H9 (cell line): ENCODE data around the gene POFUT2. TPM values are rescaled to one million over a fixed set of nuclear protein-coding genes. Genes with fewer than 3 reads are reported as not detected.

ENCODE experiments used
- DNase-seq: peaks from one replicate; pipeline ENCODE4 v3.0.0-alpha.2; 2017
- H2AFZ ChIP-seq: one replicate; pipeline ENCODE4 v1.6.1; 2013; ENCODE audit warnings: mild to moderate bottlenecking, low read length, control low read depth, moderate library complexity
- H2AK5ac ChIP-seq: 2 replicates; pipeline ENCODE4 v1.6.1; 2013; ENCODE audit warnings: low read length, control low read depth, mixed read lengths; ENCODE audit not compliant: insufficient read length
- H2BK120ac ChIP-seq: one replicate; pipeline ENCODE4 v1.6.1; 2013; ENCODE audit warnings: low read depth, mild to moderate bottlenecking, low read length, control low read depth, inconsistent platforms; ENCODE audit not compliant: poor library complexity, severe bottlenecking
- H2BK12ac ChIP-seq: 2 replicates; pipeline ENCODE4 v1.6.1; 2013; ENCODE audit warnings: low read length, control low read depth, mixed read lengths, low read depth; ENCODE audit not compliant: insufficient read length
- H2BK15ac ChIP-seq: 2 replicates; pipeline ENCODE4 v1.6.1; 2013; ENCODE audit warnings: low read depth, low read length, control low read depth
- H2BK20ac ChIP-seq: one replicate; pipeline ENCODE4 v1.6.1; 2013; ENCODE audit warnings: low read depth, mild to moderate bottlenecking, low read length, control low read depth, inconsistent platforms; ENCODE audit not compliant: poor library complexity, severe bottlenecking
- H2BK5ac ChIP-seq: 2 replicates; pipeline ENCODE4 v1.6.1; 2013; ENCODE audit warnings: low read length, control low read depth, mixed read lengths; ENCODE audit not compliant: insufficient read length
- H3K14ac ChIP-seq: 2 replicates; pipeline ENCODE4 v1.6.1; 2013; ENCODE audit warnings: low read length, control low read depth; ENCODE audit not compliant: insufficient read depth
- H3K18ac ChIP-seq: 2 replicates; pipeline ENCODE4 v1.6.1; 2013; ENCODE audit warnings: low read depth, mild to moderate bottlenecking, mixed read lengths, low read length, control low read depth; ENCODE audit not compliant: insufficient read length
- H3K23ac ChIP-seq: 2 replicates; pipeline ENCODE4 v1.6.1; 2013; ENCODE audit warnings: low read length, control low read depth, mixed read lengths, low read depth; ENCODE audit not compliant: insufficient read length
- H3K23me2 ChIP-seq: 2 replicates; pipeline ENCODE4 v1.6.1; 2013; ENCODE audit warnings: low read depth, mild to moderate bottlenecking, mixed read lengths, low read length, control low read depth; ENCODE audit not compliant: insufficient read length, poor library complexity, severe bottlenecking
- H3K27ac ChIP-seq: 2 replicates; pipeline ENCODE4 v1.5.1; 2013; ENCODE audit warnings: low read length, control low read depth, mixed read lengths, low read depth; ENCODE audit not compliant: insufficient read length
- H3K27me3 ChIP-seq: 2 replicates; pipeline ENCODE4 v1.6.1; 2013; ENCODE audit warnings: low read length, control low read depth, inconsistent platforms; ENCODE audit not compliant: insufficient read depth
- H3K4ac ChIP-seq: 2 replicates; pipeline ENCODE4 v1.6.1; 2013; ENCODE audit warnings: low read depth, mild to moderate bottlenecking, control low read depth, inconsistent platforms, low read length, moderate library complexity
- H3K4me1 ChIP-seq: 2 replicates; pipeline ENCODE4 v1.6.1; 2013; ENCODE audit warnings: low read length, control low read depth, inconsistent platforms; ENCODE audit not compliant: insufficient read depth
- H3K4me2 ChIP-seq: 2 replicates; pipeline ENCODE4 v1.6.1; 2013; ENCODE audit warnings: low read length, control low read depth, mixed read lengths; ENCODE audit not compliant: insufficient read length, insufficient read depth
- H3K56ac ChIP-seq: 2 replicates; pipeline ENCODE4 v1.6.1; 2013; ENCODE audit warnings: low read depth, mild to moderate bottlenecking, mixed read lengths, low read length, control low read depth; ENCODE audit not compliant: insufficient read length
- H3K79me1 ChIP-seq: 2 replicates; pipeline ENCODE4 v1.6.1; 2013; ENCODE audit warnings: low read depth, mild to moderate bottlenecking, moderate library complexity, low read length, control low read depth, inconsistent platforms; ENCODE audit not compliant: insufficient read depth, poor library complexity, severe bottlenecking
- H3K79me2 ChIP-seq: 2 replicates; pipeline ENCODE4 v1.6.1; 2013; ENCODE audit warnings: low read length, control low read depth, inconsistent platforms; ENCODE audit not compliant: insufficient read depth
- H3K9ac ChIP-seq: 2 replicates; pipeline ENCODE4 v1.6.1; 2013; ENCODE audit warnings: low read length, control low read depth, mixed read lengths; ENCODE audit not compliant: insufficient read length; ENCODE audit errors: extremely low read depth
- H3K9me3 ChIP-seq: one replicate; pipeline ENCODE4 v1.6.1; 2013; ENCODE audit warnings: low read depth, low read length, inconsistent platforms; ENCODE audit not compliant: control insufficient read depth
- H3T11ph ChIP-seq: one replicate; pipeline ENCODE4 v1.6.1; 2013; ENCODE audit warnings: mild to moderate bottlenecking, low read length, control low read depth, inconsistent platforms
- H4K20me1 ChIP-seq: one replicate; pipeline ENCODE4 v1.6.1; 2013; ENCODE audit not compliant: control insufficient read depth, insufficient read length, insufficient read depth
- H4K5ac ChIP-seq: 2 replicates; pipeline ENCODE4 v1.6.1; 2013; ENCODE audit warnings: low read depth, mild to moderate bottlenecking, mixed read lengths, low read length, control low read depth; ENCODE audit not compliant: insufficient read length
- H4K8ac ChIP-seq: replicated peaks from 2 replicates; pipeline ENCODE4 v1.6.1; 2013; ENCODE audit warnings: low read length, control low read depth, mixed read lengths, low read depth; ENCODE audit not compliant: insufficient read length
- H4K91ac ChIP-seq: 2 replicates; pipeline ENCODE4 v1.6.1; 2013; ENCODE audit warnings: low read depth, mild to moderate bottlenecking, moderate library complexity, mixed read lengths, low read length, control low read depth; ENCODE audit not compliant: insufficient read length
- H3K27ac Mint-ChIP-seq, 3 experiments: 2 replicates in 2 of 3; 3 replicates in 1 of 3; pipeline ENCODE4 v1.8.0; 2020 to 2021; ENCODE audit warnings: mixed read lengths in 3 of 3, mild to moderate bottlenecking in 1 of 3, moderate library complexity in 1 of 3
- H3K27me3 Mint-ChIP-seq: 2 replicates; pipeline ENCODE4 v1.8.0; 2021; ENCODE audit warnings: low read depth, mild to moderate bottlenecking, moderate library complexity, mixed read lengths
- H3K36me3 Mint-ChIP-seq, 3 experiments: 2 replicates in 2 of 3; 3 replicates in 1 of 3; pipeline ENCODE4 v1.8.0; 2020 to 2021; ENCODE audit warnings: low read depth in 3 of 3, mixed read lengths in 3 of 3; ENCODE audit not compliant: insufficient read depth in 1 of 3
- H3K4me1 Mint-ChIP-seq, 2 experiments: 2 replicates each; pipeline ENCODE4 v1.8.0; 2020; ENCODE audit warnings: mixed read lengths in 2 of 2
- H3K4me3 Mint-ChIP-seq, 2 experiments: 2 replicates in 1 of 2; 3 replicates in 1 of 2; pipeline ENCODE4 v1.8.0; 2020 to 2021; ENCODE audit warnings: mild to moderate bottlenecking in 2 of 2, mixed read lengths in 2 of 2, moderate library complexity in 1 of 2
- H3K9me3 Mint-ChIP-seq, 2 experiments: 2 replicates in 1 of 2; 3 replicates in 1 of 2; pipeline ENCODE4 v1.8.0; 2020; ENCODE audit warnings: mild to moderate bottlenecking in 2 of 2, mixed read lengths in 2 of 2, moderate library complexity in 1 of 2
- WGBS: extraction: QIAGEN DNeasy Blood & Tissue Kit; methylation state at CpG from one replicate; pipeline ENCODE4 v1.1.7; 2013; ENCODE audit warnings: missing lambda C conversion rate, low lambda C conversion rate, mixed read lengths; ENCODE audit not compliant: insufficient read length; ENCODE audit errors: extremely low coverage; 5-methylcytosine and 5-hydroxymethylcytosine counted together
- total RNA-seq: library from RNA; stranded (reverse); gene quantifications from 2 replicates; pipeline ENCODE4 v1.2.1, GENCODE V29; 2021
- TF ChIP-seq, protein P1 (sequence below): fragments of 200-600 bp; sonication (generic); conservative IDR thresholded peaks from 3 replicates; pipeline ENCODE4 v1.8.0; 2021; ENCODE audit warnings: antibody characterized with exemption, mild to moderate bottlenecking

Gene POFUT2
- total RNA-seq, 1 experiment from 2014 or later, result 34.8 TPM

DNA sequence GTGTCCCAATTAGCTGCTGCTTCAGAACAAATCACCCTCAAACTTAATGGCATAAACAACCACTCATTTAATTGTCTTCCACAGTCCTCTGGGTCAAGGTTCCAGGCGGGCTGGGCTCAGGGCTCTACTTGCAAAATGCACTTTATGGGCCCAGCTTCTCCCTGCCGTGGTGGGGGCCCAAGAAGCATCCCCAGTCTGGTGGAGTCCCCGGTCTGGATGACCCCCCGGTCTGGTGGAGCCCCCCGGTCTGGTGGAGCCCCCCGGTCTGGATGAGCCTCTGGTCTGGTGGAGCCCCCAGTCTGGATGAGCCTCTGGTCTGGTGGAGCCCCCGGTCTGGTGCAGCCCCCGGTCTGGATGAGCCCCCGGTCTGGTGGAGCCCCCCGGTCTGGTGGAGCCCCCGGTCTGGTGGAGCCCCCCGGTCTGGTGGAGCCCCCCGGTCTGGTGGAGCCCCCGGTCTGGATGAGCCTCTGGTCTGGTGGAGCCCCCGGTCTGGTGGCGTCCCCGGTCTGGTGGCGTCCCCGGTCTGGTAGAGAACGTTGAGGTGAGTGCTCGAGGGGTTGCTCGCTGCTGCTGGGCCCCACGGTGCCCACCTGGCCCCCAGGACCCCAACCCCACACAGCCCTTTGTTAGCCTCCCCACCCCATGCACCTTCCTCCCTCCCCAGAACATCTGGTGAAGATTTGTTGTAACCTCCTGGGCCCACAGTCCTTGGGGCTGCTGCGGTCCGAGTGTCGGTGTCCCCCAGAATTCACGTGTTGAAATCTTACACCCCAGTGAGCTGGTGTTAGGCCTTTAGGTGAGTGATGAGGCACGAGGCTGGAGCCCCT is 33.8 kb downstream of the POFUT2 start:
- Histone ChIP-seq H3K4ac (no peak overlapping the region), H3K18ac (no peak overlapping the region), H3K9ac (no peak overlapping the region), H3K79me1 (no peaks in the 10 kb centered on the region), H3K79me2 (no peaks in the 10 kb centered on the region), H2BK15ac (no peak overlapping the region), H3K23me2 (no peaks in the 10 kb centered on the region), H3K56ac (no peak overlapping the region), H3K4me2 (no peak overlapping the region), H2AK5ac (no peak overlapping the region), H2BK5ac (no peak overlapping the region), H3K23ac (no peak overlapping the region), H3K14ac (no peak overlapping the region; the same call in 1 of the 2 replicates), H3K27ac (no peak overlapping the region), H2BK12ac (no peak overlapping the region), H4K91ac (no peak overlapping the region), H2BK20ac (no peak overlapping the region), H4K5ac (no peak overlapping the region), H4K20me1 (no peaks in the 10 kb centered on the region), H2BK120ac (no peak overlapping the region), H3K9me3 (no peaks in the 10 kb centered on the region), H2AFZ (no peak overlapping the region), H3K27me3 (no peaks in the 10 kb centered on the region), H3K4me1 (no peaks in the 10 kb centered on the region), H4K8ac (no peak overlapping the region), H3T11ph (no peak overlapping the region)
- peaks cover 2 to 11% (median 6%) of the 10 kb centered on the region in 3 experiments; a peak in 6 of 7 replicates for H3K36me3 Mint-ChIP-seq
- TF ChIP-seq, protein P1, sequence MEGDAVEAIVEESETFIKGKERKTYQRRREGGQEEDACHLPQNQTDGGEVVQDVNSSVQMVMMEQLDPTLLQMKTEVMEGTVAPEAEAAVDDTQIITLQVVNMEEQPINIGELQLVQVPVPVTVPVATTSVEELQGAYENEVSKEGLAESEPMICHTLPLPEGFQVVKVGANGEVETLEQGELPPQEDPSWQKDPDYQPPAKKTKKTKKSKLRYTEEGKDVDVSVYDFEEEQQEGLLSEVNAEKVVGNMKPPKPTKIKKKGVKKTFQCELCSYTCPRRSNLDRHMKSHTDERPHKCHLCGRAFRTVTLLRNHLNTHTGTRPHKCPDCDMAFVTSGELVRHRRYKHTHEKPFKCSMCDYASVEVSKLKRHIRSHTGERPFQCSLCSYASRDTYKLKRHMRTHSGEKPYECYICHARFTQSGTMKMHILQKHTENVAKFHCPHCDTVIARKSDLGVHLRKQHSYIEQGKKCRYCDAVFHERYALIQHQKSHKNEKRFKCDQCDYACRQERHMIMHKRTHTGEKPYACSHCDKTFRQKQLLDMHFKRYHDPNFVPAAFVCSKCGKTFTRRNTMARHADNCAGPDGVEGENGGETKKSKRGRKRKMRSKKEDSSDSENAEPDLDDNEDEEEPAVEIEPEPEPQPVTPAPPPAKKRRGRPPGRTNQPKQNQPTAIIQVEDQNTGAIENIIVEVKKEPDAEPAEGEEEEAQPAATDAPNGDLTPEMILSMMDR, result no peak
- peaks cover 3 to 11% of the 10 kb centered on the region in 2 experiments; a peak in 3 of 5 replicates for H3K9me3 Mint-ChIP-seq
- DNase-seq, result no peak
- H3K4me1 Mint-ChIP-seq, result peaks cover 7 to 15% of the 10 kb centered on the region in 2 experiments
- no peak overlapping the region; a peak in 3 of 7 replicates for H3K27ac Mint-ChIP-seq
- peaks cover 12% of the 10 kb centered on the region for H3K27me3 Mint-ChIP-seq
- H3K4me3 Mint-ChIP-seq, result no peak overlapping the region
- WGBS, result no CpG with 5 or more reads among the region's 28 CpGs
